ENCODE results near the gene VCL.
"Not testable (repeated sequence)": the region's sequence is repeated elsewhere in the genome, so short reads cannot be mapped to it uniquely, and the experiment has no call there.

VCL gene

DNA sequence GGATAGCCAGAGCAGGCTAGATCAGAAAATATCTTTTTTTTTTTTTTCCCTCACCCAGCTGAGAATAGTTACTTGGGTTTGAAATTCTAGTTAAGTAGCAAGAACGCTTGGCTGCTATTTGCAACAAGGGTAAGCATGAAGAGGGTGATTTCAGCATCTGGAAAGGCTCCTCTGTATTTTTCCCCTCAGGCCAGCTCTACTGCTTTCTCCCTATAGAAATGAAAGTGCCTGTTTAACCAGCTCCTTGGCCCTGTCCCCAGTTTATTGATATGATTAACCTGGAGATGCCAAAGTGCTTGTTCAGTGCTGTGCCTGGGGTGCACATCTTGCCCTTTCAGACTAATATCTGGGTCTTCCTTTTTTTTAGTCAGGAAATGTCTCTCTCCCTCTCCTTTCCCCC, 115.6 kb downstream of the VCL start:
- no peak for DNase-seq

DNA sequence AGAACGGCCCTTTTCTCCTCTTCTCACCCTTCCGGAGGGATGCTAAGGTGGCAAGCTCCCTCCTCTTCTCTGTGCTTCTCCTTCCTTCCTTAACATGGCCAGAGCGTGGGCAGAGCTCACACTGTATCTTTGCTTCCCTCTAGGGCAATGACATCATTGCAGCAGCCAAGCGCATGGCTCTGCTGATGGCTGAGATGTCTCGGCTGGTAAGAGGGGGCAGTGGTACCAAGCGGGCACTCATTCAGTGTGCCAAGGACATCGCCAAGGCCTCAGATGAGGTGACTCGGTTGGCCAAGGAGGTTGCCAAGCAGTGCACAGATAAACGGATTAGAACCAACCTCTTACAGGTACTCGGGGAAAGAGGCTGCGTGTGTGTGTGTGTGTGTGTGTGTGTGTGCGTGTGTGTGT, 116.1 kb downstream of the VCL start:
- no peak for DNase-seq

GRCh38 chr10:74117738-74118137, 119.8 kb downstream of the VCL start:
- DNase-seq = no peak

DNA sequence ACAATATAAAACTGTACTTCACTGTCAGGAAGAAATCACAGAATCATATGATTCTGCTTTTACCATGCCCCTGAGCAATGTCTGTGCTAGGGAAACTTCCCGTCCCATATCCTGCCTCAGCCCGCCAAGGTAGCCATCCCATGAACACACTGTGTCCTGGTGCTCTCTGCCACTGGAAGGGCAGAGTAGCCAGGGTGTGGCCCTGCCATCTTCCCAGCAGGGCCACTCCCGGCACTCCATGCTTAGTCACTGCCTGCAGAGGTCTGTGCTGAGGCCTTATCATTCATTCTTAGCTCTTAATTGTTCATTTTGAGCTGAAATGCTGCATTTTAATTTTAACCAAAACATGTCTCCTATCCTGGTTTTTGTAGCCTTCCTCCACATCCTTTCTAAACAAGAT, 120.9 kb downstream of the VCL start:
- no peak for DNase-seq

- no peak for DNase-seq
Measured at GRCh38 chr10:74120911-74121310, 123.0 kb downstream of the VCL start.

DNA sequence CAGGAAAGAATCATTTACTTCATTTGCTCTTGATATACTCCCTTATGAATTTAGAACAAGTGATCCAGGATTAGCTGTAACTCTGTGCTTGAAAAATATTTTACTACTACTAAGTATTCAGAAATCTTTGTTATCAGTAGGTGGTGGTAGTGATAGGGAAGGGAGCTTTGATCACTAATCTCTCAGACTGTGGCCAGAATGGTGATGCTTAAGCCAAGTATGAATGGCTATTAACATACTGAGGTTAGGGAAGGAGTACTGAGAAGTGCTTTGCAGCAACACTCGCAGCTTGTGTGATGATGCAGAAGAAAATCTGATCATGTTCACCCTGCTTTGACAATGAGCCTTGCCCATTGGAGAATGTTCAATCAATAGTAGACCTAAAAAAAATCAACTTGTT, 123.5 kb downstream of the VCL start:
- DNase-seq = no peak

DNA sequence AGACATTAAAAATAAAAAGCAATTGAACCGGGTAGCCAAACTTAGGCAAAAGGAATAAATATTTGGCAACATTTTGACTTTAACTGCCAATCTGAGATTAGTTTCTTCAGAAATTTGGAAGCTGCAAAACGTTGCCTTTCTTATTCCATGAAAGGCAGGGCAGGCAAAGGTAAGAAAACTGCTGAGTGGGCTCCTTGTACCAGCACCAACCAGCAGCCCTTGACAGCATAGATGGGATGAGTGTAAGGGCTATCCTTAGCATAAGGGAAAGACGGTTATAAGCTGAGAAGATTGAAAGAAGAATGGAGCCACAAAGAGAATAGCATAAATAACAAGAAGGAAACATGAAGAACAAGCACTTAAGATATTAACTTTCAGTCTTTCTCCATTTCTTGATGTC, 124.1 kb downstream of the VCL start:
- DNase-seq = no peak

- DNase-seq = no peak
Measured at GRCh38 chr10:74123081-74123480, 125.2 kb downstream of the VCL start.

- no peak for DNase-seq
Measured at GRCh38 chr10:74133923-74134820, 136.3 kb downstream of the VCL start.

GRCh38 chr10:74135452-74135851, 137.5 kb downstream of the VCL start:
- DNase-seq = no peak

- DNase-seq = no peak
Measured at GRCh38 chr10:74137992-74138391, 140.1 kb downstream of the VCL start.

DNA sequence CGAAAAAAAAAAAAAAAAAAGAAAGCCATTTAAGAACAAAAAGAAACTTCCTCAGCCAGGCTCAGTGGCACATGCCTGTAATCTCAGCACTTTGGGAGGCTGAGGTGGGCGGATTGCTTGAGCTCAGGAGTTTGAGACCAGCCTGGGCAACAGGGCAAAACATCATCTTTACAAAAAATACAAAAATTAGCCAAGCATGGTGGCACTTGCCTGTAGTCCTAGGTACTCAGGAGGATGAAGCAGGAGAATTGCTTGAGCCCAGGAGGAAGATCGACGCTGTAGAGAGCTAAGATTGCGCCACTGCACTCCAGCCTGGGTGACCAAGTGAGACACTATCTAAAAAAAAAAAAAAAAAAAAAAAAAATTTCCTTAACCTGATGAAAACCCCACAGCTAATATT, 140.7 kb downstream of the VCL start:
- not testable (repeated sequence) for DNase-seq

DNA sequence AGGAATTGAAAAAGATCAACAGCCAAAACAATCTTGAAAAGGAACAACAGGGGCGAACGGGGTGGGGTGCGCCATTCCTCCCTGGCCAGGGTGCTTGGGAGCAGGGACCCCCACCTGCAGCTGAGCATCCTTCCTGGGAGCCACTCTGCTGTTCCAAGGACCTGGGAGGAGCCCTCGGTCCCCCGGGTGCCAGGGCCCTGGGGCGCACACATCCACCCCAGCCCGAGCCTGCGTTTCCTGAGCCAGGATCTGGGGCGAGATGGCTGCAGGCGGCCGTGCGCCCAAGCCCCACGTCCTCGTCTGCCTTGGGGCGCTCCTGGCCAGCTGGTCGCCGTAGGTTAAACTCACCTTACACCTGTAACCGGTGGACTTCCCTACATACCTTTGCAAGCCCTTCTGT, 142.1 kb downstream of the VCL start:
- DNase-seq = no peak

- DNase-seq = no peak
Measured at GRCh38 chr10:74140553-74140952, 142.6 kb downstream of the VCL start.

DNA sequence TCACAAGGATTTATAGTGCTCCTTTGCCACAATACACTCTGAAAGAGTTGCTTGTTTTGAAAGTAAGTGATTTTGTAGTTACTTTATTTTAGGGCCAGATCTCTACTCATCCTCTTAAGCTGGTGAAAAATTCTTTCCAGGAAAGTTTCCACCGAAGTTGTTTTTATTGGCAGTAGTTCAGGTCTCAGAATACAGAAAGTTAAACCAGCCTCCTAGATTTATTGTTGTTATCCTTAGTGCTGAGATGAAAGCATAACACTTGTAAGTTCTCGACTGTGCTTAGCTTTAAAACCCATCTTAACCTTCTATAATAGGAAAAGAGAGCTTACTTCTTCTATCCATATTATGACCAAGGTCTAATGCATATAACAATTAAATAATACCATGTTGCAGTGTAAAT, 147.2 kb downstream of the VCL start:
- no peak for DNase-seq

DNA sequence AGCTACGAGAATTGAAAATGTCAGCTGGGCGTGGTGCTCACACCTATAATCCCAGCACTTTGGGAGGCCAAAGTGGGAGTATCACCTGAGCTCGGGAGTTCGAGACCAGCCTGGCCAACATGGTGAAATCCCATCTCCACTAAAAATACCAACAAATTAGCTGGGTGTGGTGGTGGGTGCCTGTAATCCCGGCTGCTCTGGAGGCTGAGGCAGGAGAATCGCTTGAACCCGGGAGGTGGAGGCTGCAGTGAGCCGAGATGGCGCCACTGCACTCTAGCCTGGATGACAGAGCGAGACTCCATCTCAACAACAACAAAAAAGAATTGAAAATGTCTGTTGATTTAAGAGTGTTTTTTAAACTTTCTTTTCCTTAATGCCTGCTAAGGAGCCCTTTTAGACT, 149.1 kb downstream of the VCL start:
- DNase-seq = not testable (repeated sequence)

DNA sequence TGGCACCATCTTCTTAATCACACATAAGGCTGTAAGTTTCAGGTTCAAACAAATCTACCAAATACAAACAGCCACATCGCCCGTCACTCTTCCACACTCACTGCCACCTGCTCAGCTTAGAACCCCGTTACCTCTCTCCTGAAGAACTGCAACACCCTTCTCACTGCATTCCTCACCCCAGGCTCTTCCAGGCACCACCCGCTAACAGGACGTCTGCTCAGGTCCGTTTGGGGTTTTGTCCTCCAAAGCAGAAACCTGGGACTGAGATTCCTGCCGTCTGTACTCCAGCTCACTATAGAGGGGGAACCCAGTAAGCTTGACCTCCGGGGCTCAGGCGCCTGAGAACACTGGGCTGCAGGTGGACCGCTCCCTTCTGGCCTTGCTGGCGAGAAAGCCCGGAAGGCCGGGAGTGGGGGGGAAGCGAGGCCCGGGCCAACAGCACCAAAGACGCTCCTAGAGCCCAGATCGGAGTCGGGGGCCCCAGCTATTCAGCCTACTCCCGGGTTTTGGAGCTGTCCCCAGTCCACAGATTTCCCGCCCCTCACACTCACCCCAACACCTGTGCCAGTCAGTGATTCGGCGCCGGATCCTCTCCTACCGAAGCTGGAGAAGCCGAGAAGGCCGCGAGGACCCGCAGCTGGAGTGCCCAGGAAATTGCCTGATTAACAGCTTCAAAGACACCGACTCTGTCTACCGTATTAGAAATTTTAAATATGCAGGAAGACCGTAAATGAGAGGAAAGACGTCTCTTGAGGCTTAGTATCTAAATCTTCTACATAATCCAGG, 152.5 kb downstream of the VCL start, which contains the start of gene AP3M1:
Gene AP3M1, minus strand, starts transcription at position 625 of the 786 bp plus-strand sequence. CDS start 12,449 bp downstream, outside the sequence.
- peak; percentile 67 for DNase-seq

DNA sequence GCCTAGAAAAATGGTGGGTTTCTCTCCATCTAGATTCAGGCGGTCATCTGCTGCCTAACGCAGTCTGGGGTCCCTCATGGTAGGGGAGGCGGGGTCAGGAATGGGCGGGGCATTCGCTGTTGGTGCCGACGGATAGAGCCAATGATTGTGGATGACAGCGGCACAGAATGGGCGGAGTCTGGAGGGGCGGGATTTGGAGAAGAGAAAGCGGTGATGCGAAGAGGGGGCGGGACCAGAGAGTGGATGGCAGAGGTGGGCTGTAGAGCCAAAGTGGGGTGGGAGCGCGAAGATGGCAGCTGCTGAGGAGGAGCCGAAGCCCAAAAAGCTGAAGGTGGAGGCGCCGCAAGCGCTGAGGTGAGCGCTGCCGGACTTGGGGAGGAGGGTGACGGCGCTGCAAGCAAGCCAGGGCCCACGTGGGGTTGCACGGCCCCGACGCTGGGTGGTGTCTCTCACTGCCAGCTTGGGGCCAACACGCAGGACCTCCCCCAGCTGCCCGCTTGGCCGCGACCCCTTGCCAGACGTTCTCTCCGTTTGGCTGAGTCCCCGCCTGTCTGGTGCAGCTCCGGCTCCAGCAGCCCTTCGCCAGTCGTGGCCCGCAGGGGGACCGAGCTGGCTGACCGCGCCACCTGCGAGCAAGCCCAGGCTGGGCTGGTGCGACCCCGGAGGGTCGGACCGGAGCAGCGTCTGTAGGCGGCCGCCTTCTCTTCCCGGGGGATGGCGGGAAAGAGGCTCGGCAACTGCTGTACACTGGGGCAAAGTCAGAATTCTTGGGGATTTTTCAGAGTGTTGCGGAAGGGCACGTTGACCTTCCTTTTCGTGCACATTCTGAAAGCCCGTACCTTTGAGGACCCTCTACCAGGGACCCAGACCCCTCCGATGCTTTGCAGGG, 153.3 kb downstream of the VCL start, which contains the start of gene ADK:
Gene ADK, plus strand, starts transcription at position 232 of the 889 bp plus-strand sequence. Its CDS starts 58 bp downstream, at position 290.
- peak; percentile 95 for DNase-seq

- DNase-seq = no peak
Measured at GRCh38 chr10:74151879-74152722, 154.2 kb downstream of the VCL start.

DNA sequence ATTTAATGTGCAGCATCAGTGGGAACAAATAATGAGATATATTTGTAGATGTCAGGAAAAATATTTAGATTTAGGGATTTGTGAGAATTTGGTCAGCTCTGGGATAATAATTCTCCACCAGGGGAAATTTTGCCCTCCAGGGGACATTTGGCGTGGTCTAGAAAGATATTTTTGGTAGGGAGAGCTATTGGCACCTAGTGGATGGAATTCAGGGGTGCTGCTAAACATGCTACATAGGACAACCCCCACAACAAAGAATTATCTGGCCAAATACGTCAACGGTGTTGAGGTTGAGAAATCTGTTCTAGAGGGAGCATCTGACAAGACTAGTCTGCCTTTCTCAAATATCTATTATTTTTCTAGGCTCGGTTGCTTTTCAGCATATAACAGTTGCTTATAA, 155.2 kb downstream of the VCL start:
- DNase-seq = no peak

DNA sequence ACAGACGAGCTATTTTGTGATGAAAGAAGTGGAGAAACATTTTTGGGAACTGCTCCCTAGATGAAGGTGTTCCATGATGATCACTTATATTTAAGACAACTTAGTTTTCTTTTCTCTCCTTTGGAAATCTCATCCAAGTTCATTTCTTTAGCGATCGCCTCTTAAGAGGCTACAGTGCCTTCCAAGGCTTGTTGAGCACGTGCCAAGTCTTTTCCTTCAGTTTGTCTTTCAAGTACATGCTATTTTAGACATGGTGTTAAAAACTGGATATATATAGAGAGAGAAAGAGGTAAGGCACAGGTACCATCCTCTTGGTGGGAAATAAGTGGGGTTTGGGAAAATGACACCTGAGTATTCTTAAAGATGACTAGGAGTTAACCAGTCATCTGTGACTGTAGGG, 155.8 kb downstream of the VCL start:
- no peak for DNase-seq

GRCh38 chr10:74156919-74157289, 159.0 kb downstream of the VCL start:
- peak; percentile 73 for DNase-seq
